HG02884 (cell line): ENCODE measurements around the gene SORCS3.
"Not testable (repeated sequence)": the region's sequence is repeated elsewhere in the genome, so short reads cannot be mapped to it uniquely, and the experiment has no call there.

Source experiments
- ATAC-seq: cut with Tn5 transposase; IDR thresholded peaks from one replicate; pipeline ENCODE4 v1.9.1; 2021; ENCODE audit warnings: mild to moderate bottlenecking, moderate library complexity; ENCODE audit not compliant: unreplicated experiment

The SORCS3 gene

DNA sequence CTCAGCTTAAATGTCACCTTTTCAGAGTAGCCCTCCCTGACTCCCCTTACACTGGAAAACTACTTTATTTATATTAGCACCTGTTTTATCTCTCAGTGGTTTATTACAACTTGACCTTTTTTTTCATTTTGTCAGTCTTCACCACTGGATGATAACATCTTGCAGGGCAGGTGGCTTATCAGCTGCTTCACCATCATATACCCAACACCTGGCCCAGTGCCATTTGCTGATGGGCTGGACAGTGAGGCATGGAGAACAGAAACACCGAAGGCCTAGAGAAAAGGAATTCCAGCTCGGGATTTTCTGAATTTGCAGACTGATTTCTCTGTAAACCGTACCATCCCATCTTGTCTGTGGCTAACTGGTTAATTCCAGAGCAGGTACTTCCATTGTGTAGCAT, 48.5 kb downstream of the SORCS3 start:
- ATAC-seq: no peak

DNA sequence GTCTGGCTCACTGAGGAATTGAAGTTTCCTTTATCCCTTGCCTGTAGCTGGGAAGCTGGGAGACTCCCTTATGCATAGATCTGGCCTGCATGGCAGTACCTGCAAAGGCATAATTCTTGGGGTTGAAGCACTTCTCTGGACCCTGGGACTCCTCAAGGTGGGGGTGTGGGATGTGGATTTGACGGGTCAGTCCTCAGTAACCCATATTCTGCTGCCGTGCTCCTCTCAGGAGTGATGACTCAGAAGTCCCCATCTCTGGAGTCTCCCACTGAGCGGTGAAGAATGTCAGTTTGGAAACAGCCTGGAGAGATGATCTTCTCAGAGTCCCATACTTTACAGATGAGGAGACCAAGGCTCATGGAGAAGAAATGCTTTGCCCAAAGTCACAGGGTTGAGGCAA, 49.0 kb downstream of the SORCS3 start:
- ATAC-seq: no peak

- no peak for ATAC-seq
Observed at GRCh38 chr10:104690959-104691358, 49.9 kb downstream of the SORCS3 start.

DNA sequence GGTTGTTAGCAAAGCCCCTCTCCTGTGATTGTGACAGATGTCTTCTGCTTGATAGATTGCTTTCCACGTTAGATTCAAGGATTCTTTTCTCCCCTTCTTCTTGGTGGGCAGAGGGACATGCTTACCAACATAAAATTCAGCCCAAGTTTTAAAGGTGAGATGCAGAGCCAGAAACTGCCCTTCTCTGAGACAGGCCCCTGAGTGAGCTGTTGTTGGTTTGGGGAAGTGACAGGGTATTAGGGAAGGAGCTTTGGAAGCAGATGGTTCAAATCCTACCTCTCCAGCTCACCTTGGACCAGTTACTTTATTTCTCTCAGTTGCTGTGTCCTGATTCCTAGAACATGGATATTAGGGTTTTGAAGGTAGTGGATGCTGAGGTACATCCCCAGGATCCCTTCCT, 53.0 kb downstream of the SORCS3 start:
- no peak for ATAC-seq

DNA sequence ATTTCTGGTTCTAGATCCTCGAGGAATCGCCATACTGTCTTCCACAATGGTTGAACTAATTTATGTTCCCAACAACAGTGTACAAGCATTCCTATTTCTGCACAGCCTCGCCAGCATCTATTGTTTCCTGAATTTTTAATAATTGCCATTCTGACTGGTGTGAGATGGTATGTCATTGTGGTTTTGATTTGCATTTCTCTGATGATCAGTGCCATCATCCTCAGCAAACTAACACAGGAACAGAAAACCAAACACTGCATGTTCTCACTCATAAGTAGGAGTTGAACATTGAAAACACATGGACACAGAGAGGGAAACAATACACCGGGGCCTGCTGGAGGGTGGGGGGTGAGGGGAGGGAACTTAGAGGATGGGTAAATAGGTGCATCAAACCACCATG, 62.2 kb downstream of the SORCS3 start:
- not testable (repeated sequence) for ATAC-seq

- ATAC-seq: no peak
Observed at GRCh38 chr10:104706886-104707285, 65.8 kb downstream of the SORCS3 start.

DNA sequence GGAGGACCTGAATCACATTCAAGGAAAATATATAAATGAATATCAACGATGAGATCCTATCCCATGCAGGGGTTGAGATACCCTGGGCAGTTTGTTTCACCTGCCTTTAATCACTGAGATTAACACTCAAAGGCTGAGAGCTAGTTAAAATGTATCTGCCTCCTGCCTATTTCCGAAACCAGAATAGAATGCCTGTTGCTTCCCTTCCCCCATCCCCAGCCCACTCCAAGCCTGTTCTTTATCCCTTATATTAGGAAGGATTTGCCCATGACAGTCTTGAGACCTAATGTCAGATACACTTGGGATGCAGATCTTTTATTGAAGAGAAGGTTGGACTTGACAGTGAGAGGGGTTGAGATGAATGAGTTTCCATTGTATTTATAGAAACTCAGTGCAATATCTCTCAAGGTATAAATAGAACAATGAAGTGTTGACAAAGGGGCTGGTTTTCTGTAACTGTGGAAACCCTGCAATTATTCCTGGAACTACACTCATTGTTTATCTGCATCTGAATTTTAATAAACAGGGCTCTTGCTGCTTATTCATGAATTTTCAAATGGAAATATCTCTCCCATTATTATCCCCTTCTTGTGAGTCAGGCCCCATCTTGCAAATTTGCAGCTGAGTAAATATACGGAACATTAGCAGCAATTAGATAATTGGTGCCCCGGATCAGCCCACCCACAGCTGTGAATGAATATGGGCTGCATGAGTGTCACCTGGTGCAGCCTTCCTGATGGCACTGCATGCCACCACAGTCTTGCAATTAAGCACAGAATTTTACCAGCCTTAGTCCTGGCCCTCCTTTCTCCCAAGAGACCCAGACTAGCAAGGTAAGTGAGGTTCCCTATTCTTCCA, 66.7 kb downstream of the SORCS3 start:
- no peak for ATAC-seq

GRCh38 chr10:104711302-104711721, 70.2 kb downstream of the SORCS3 start:
- ATAC-seq: no peak

DNA sequence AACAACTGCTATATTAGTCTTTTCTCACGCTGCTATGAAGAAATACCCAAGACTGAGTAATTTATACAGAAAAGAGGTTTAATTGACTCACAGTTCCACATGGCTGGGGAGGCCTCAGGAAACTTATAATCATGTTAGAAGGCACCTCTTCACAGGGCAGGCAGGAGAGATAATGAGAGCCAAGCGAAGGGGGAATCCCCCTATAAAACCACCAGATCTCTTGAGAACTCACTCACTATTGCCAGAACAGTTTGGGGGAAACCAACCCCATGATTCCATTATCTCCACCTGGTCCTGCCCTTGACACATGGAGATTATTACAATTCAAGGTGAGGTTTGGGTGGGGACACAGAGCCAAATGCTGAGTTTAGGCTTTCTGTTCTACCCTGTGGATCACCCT, 89.5 kb downstream of the SORCS3 start:
- not testable (repeated sequence) for ATAC-seq

DNA sequence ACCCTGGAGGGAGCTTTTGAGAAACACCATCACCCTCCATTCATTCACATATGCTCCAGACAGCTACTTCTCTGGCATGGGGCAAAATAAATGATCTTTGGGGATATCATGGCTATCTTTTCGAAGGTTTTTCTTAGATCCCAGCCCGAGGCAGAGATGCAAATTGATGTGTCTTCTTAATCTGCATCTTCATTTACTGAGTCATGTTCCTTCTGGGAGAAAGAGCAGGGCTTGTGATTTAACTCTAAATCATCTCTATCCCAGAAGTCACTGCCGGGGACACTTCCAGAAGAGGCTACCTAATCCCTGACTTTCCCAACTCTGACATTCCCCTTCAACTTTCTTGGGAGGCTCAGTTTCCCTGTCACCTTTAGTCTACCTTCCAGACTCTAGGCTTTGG, 90.1 kb downstream of the SORCS3 start:
- ATAC-seq: no peak

GRCh38 chr10:104732222-104732621, 91.1 kb downstream of the SORCS3 start:
- no peak for ATAC-seq

GRCh38 chr10:104734433-104734832, 93.3 kb downstream of the SORCS3 start:
- no peak for ATAC-seq

- no peak for ATAC-seq
Observed at GRCh38 chr10:104735036-104735756, 94.1 kb downstream of the SORCS3 start.

DNA sequence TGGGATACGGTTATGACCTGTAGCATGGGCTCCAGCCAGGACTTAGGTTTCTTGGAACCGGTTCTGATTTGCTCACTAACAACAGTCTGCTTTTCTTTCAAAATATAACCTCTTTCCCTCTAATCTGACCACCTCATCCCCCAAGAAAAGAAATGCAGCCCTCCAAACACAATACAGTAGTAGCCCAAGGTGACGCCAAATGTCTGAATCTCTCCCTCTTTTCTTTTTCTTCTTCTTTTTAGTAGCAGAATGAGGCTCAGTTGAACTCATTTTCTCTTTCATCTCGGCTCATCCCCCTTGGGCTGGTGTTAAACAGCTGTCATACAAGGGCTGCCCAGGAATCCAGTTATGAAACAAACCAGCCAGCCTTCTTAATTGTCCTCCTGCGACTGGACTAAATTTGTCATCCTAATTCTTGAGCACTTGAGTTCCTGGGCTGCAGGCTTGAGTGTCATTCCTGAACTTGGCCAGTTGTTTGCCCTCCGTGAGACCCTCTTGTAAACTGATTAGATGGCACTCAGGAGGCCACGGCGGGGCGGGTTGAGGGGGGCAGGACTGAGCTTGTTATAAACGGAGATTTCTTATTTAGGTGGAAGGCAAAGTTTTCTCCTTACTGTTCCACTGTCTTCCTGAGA, 94.8 kb downstream of the SORCS3 start:
- ATAC-seq: no peak

GRCh38 chr10:104741127-104741526, 100.0 kb downstream of the SORCS3 start:
- no peak for ATAC-seq

DNA sequence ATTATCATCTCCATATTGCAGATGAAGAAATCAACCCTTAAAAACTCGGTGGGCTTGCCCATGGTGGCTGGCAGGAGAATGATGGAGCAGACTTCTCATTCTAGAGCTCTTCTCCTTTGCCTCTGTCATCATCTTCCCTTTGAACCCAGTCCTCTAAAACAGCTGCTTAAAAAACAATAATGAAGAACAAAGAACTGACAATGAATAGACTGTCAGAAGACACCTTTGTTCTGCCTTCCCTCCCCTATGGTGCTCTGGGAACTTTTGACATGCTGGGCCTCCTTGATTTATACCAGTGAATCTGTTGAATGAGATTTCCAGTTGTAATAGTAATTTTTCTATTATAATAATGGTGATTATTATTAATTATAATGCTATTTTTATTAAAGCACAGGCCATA, 103.0 kb downstream of the SORCS3 start:
- ATAC-seq: no peak

GRCh38 chr10:104750291-104750690, 109.2 kb downstream of the SORCS3 start:
- no peak for ATAC-seq

DNA sequence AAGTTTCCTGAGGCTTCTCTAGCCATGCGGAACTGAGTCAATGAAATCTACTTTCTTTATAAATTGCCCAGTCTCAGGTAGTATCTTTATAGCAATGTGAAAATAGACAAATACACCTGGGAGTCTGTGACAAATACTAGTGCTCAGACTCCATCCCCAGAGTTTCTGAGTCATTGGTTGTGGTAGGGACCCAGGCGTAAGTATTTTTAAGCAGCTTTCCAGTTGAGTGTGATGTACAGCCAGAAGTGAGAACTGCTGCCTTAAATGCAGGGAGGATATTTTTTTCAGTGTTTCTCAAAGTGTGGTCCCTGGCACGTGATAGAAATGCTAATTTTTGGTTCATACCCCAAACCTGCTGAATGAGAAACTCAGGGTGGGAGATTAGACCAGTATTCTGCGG, 121.7 kb downstream of the SORCS3 start:
- ATAC-seq: no peak

- no peak for ATAC-seq
Observed at GRCh38 chr10:104766341-104766740, 125.3 kb downstream of the SORCS3 start.

GRCh38 chr10:104767282-104767681, 126.2 kb downstream of the SORCS3 start:
- ATAC-seq: no peak

GRCh38 chr10:104767745-104768144, 126.7 kb downstream of the SORCS3 start:
- no peak for ATAC-seq

GRCh38 chr10:104773105-104773504, 132.0 kb downstream of the SORCS3 start:
- ATAC-seq: no peak
